GM21515 (cell line): ENCODE results near the gene PLEKHA4.
A peak's percentile ranks its signal among the peaks of the same experiment; 100 is the strongest.
"Not testable (repeated sequence)": the region's sequence is repeated elsewhere in the genome, so short reads cannot be mapped to it uniquely, and the experiment has no call there.

ENCODE experiments used
- ATAC-seq: cut with Tn5 transposase; IDR thresholded peaks from one replicate; pipeline ENCODE4 v1.9.1; 2021; ENCODE audit not compliant: unreplicated experiment

PLEKHA4 gene

GRCh38 chr19:48799358-48800300, 68.8 kb downstream of the PLEKHA4 start:
- ATAC-seq: no peak

GRCh38 chr19:48798937-48799336, 69.5 kb downstream of the PLEKHA4 start:
- no peak for ATAC-seq

GRCh38 chr19:48797103-48797502, 71.3 kb downstream of the PLEKHA4 start:
- no peak for ATAC-seq

- ATAC-seq: no peak
These were observed 71.9 kb downstream of the PLEKHA4 start for GRCh38 chr19:48796298-48797083.

- ATAC-seq: no peak
These were observed 72.7 kb downstream of the PLEKHA4 start for GRCh38 chr19:48795685-48796070.

- peak; percentile 72 for ATAC-seq
These were observed 73.2 kb downstream of the PLEKHA4 start for GRCh38 chr19:48795055-48795684.

GRCh38 chr19:48794291-48794690, 74.1 kb downstream of the PLEKHA4 start:
- no peak for ATAC-seq

GRCh38 chr19:48793271-48793670, 75.1 kb downstream of the PLEKHA4 start:
- ATAC-seq: no peak

GRCh38 chr19:48787331-48787730, 81.1 kb downstream of the PLEKHA4 start:
- ATAC-seq: not testable (repeated sequence)
